Prostate gland (tissue), 2 donors: ENCODE results near the gene CRB2.

Experiments used
- CTCF ChIP-seq, 4 experiments: fragments of 200-600 bp in 2 of 4; fragments of 450-650 bp in 2 of 4; sonication (generic) in 2 of 4; IDR thresholded peaks; 1 replicate in 3 of 4; 2 replicates in 1 of 4; pipeline ENCODE4 v1.5.1; 2016 to 2019; ENCODE audit warnings: antibody characterized with exemption in 4 of 4, mild to moderate bottlenecking in 2 of 4, moderate library complexity in 2 of 4
- POLR2A ChIP-seq: fragments of 450-650 bp; IDR thresholded peaks from one replicate; pipeline ENCODE4 v1.6.1; 2016; ENCODE audit warnings: antibody characterized with exemption, mild to moderate bottlenecking

GRCh38 chr9:123360161-123361085 lies 4.4 kb downstream of the CRB2 start:
- TF ChIP-seq CTCF (IDR thresholded peaks at IDR 0.05) (no peak), POLR2A (no peak)
